Tibial nerve (tissue), 3 donors: ENCODE data around the gene MTFR1L.

Experiments used
- POLR2A ChIP-seq, 2 donors: fragments of 450-650 bp; IDR thresholded peaks; one replicate each; pipeline ENCODE4 v1.6.1; 2017; ENCODE audit warnings: antibody characterized with exemption in 2 of 2, mild to moderate bottlenecking in 2 of 2, moderate library complexity in 2 of 2
- TF ChIP-seq, protein P1 (sequence below), 5 experiments: fragments of 200-600 bp in 3 of 5; fragments of 450-650 bp in 2 of 5; sonication (generic) in 3 of 5; IDR thresholded peaks; one replicate each; pipeline ENCODE4 v1.5.1; 2016 to 2019; ENCODE audit warnings: antibody characterized with exemption in 5 of 5, mild to moderate bottlenecking in 3 of 5, moderate library complexity in 2 of 5

GRCh38 chr1:25828491-25828890, 8.7 kb downstream of the MTFR1L start:
- TF ChIP-seq, protein P1, sequence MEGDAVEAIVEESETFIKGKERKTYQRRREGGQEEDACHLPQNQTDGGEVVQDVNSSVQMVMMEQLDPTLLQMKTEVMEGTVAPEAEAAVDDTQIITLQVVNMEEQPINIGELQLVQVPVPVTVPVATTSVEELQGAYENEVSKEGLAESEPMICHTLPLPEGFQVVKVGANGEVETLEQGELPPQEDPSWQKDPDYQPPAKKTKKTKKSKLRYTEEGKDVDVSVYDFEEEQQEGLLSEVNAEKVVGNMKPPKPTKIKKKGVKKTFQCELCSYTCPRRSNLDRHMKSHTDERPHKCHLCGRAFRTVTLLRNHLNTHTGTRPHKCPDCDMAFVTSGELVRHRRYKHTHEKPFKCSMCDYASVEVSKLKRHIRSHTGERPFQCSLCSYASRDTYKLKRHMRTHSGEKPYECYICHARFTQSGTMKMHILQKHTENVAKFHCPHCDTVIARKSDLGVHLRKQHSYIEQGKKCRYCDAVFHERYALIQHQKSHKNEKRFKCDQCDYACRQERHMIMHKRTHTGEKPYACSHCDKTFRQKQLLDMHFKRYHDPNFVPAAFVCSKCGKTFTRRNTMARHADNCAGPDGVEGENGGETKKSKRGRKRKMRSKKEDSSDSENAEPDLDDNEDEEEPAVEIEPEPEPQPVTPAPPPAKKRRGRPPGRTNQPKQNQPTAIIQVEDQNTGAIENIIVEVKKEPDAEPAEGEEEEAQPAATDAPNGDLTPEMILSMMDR (IDR thresholded peaks at IDR 0.05), result no peak
- TF ChIP-seq POLR2A (IDR thresholded peaks at IDR 0.05), result no peak
